Loucy (cell line): Measurements from ENCODE around the gene OR2V1.

Source experiments
- CTCF ChIP-seq: fragments of 200-600 bp; sonication (generic); conservative IDR thresholded peaks from 2 replicates; pipeline ENCODE4 v1.5.1; 2014; ENCODE audit warnings: mild to moderate bottlenecking, antibody characterized with exemption, low read length
- EZH2phosphoT487 ChIP-seq: fragments of 200-600 bp; IDR thresholded peaks from 2 replicates; pipeline ENCODE4 v1.6.1; 2018; ENCODE audit warnings: antibody characterized with exemption, mild to moderate bottlenecking, moderate library complexity, borderline replicate concordance

- TF ChIP-seq CTCF = no peak
- no peak for TF ChIP-seq EZH2phosphoT487
Observed at GRCh38 chr5:181107699-181108098, 23.3 kb downstream of the OR2V1 start.
